NT2/D1 (cell line): ENCODE measurements around the gene C15orf62.

ENCODE experiments used
- SUZ12 ChIP-seq: IDR thresholded peaks from 2 replicates; pipeline ENCODE4 v1.6.1; 2011; ENCODE audit not compliant: insufficient read length, insufficient read depth; ENCODE audit errors: extremely low read depth
- YY1 ChIP-seq: IDR thresholded peaks from 2 replicates; pipeline ENCODE4 v1.6.1; 2011; ENCODE audit not compliant: insufficient read length, insufficient read depth
- ZNF274 ChIP-seq: IDR thresholded peaks from 2 replicates; pipeline ENCODE4 v1.6.1; 2011; ENCODE audit warnings: mild to moderate bottlenecking, low read depth, low read length

GRCh38 chr15:40743921-40744814 is 25.6 kb upstream of the C15orf62 start:
- no peak for TF ChIP-seq ZNF274
- no peak for TF ChIP-seq YY1
- TF ChIP-seq SUZ12: no peak
